Measurements from ENCODE around the gene CLRN3.

GRCh38 chr10:127923646-127924045, 30.9 kb upstream of the CLRN3 start:
- no peak for TF ChIP-seq CTCF (IDR thresholded peaks at IDR 0.05)
- TF ChIP-seq EZH2 (IDR thresholded peaks at IDR 0.05; ENCODE audit: borderline replicate concordance, insufficient read depth, low read depth, low read length, poor library complexity, severe bottlenecking), result no peak

All from B cell (primary cell).